Liver (tissue), 9 donors: ENCODE results near the gene MGAT3. TPM values are rescaled to one million over a fixed set of nuclear protein-coding genes. Genes with fewer than 3 reads are reported as not detected.

Experiments
- DNase-seq: peaks from one replicate; pipeline ENCODE4 v3.0.0-alpha.2; 2017; ENCODE audit warnings: low spot score
- H3K27ac ChIP-seq, 2 donors: one replicate each; pipeline ENCODE4 v1.7.0; 2013; ENCODE audit warnings: inconsistent platforms in 2 of 2, low read length in 2 of 2, control low read depth in 1 of 2, low read depth in 1 of 2, mild to moderate bottlenecking in 1 of 2
- H3K27me3 ChIP-seq, 4 donors: one replicate each; pipeline versions ENCODE4 v1.6.1 to v1.7.0; 2013; ENCODE audit warnings: low read length in 3 of 4, inconsistent platforms in 1 of 4, mild to moderate bottlenecking in 1 of 4, moderate library complexity in 1 of 4; ENCODE audit not compliant: control insufficient read depth in 4 of 4, insufficient read depth in 4 of 4
- H3K36me3 ChIP-seq, 4 donors: one replicate each; pipeline versions ENCODE4 v1.6.1 to v1.7.0; 2013; ENCODE audit warnings: low read length in 3 of 4, mild to moderate bottlenecking in 3 of 4, low read depth in 1 of 4, moderate library complexity in 1 of 4; ENCODE audit not compliant: control insufficient read depth in 4 of 4, insufficient read depth in 3 of 4
- H3K4me1 ChIP-seq, 4 donors: one replicate each; pipeline versions ENCODE4 v1.6.1 to v1.7.0; 2013; ENCODE audit warnings: low read length in 3 of 4, mild to moderate bottlenecking in 3 of 4, moderate library complexity in 1 of 4; ENCODE audit not compliant: control insufficient read depth in 4 of 4, insufficient read depth in 4 of 4
- H3K4me3 ChIP-seq, 3 donors: one replicate each; pipeline versions ENCODE4 v1.6.1 to v1.7.0; 2013; ENCODE audit warnings: low read length in 3 of 3, control low read depth in 1 of 3, low read depth in 1 of 3, mild to moderate bottlenecking in 1 of 3
- H3K9ac ChIP-seq, 2 donors: one replicate each; pipeline ENCODE4 v1.7.0; 2013; ENCODE audit warnings: low read length in 2 of 2, mild to moderate bottlenecking in 2 of 2, moderate library complexity in 2 of 2, control low read depth in 1 of 2, low read depth in 1 of 2
- H3K9me3 ChIP-seq, 4 donors: one replicate each; pipeline versions ENCODE4 v1.6.1 to v1.7.0; 2013; ENCODE audit warnings: low read length in 3 of 4; ENCODE audit not compliant: control insufficient read depth in 4 of 4
- ATF3 ChIP-seq: IDR thresholded peaks from 2 replicates; pipeline ENCODE4 v1.6.1; 2016; ENCODE audit warnings: antibody characterized with exemption
- CTCF ChIP-seq: fragments of 150-350 bp; IDR thresholded peaks from 2 replicates; pipeline ENCODE4 v1.5.1; 2017; ENCODE audit warnings: improper control_type of control experiment, low read depth, low read length; ENCODE audit not compliant: missing input control
- EGR1 ChIP-seq, 2 donors: IDR thresholded peaks; 2 replicates each; pipeline ENCODE4 v1.6.1; 2016 to 2018; ENCODE audit warnings: antibody characterized with exemption in 2 of 2, low read depth in 2 of 2
- FOXA1 ChIP-seq: IDR thresholded peaks from 2 replicates; pipeline ENCODE4 v1.6.1; 2016; ENCODE audit warnings: antibody characterized with exemption
- FOXA2 ChIP-seq: IDR thresholded peaks from 2 replicates; pipeline ENCODE4 v1.6.1; 2016; ENCODE audit warnings: antibody characterized with exemption
- GABPA ChIP-seq, 2 donors: IDR thresholded peaks in 1 of 2; conservative IDR thresholded peaks in 1 of 2; 2 replicates each; pipeline ENCODE4 v1.6.1; 2016; ENCODE audit warnings: antibody characterized with exemption in 2 of 2, mild to moderate bottlenecking in 1 of 2, moderate library complexity in 1 of 2
- HNF4G ChIP-seq: IDR thresholded peaks from 2 replicates; pipeline ENCODE4 v1.6.1; 2016; ENCODE audit warnings: antibody characterized with exemption
- JUND ChIP-seq, 2 donors: IDR thresholded peaks; 2 replicates each; pipeline ENCODE4 v1.6.1; 2016; ENCODE audit warnings: antibody characterized with exemption in 2 of 2
- NR2F2 ChIP-seq: IDR thresholded peaks from 2 replicates; pipeline ENCODE4 v1.6.1; 2016; ENCODE audit warnings: antibody characterized with exemption
- RAD21 ChIP-seq, 2 donors: IDR thresholded peaks; 2 replicates each; pipeline ENCODE4 v1.6.1; 2016; ENCODE audit warnings: antibody characterized with exemption in 2 of 2, mild to moderate bottlenecking in 2 of 2
- RXRA ChIP-seq, 2 donors: IDR thresholded peaks; 2 replicates each; pipeline ENCODE4 v1.6.1; 2017 to 2018; ENCODE audit warnings: antibody characterized with exemption in 2 of 2, mild to moderate bottlenecking in 1 of 2
- TAF1 ChIP-seq: conservative IDR thresholded peaks from 2 replicates; pipeline ENCODE4 v1.6.1; 2016; ENCODE audit warnings: antibody characterized with exemption, mild to moderate bottlenecking
- YY1 ChIP-seq: IDR thresholded peaks from 2 replicates; pipeline ENCODE4 v1.6.1; 2016; ENCODE audit warnings: antibody characterized with exemption, mild to moderate bottlenecking
- whole genome bisulfite sequencing: extraction: QIAGEN DNeasy Blood & Tissue Kit; methylation state at CpG from one replicate; pipeline ENCODE4 v1.1.7; 2013; 5-methylcytosine and 5-hydroxymethylcytosine counted together
- polyA plus RNA-seq, 2 donors: library from polyadenylated mRNA; stranded (reverse) in 1 of 2; unstranded in 1 of 2; fragments of 200-250 nt in 1 of 2; fragments of >200 nt in 1 of 2; fragmentation: Nextera tagmentation in 1 of 2; extraction: Ambion mirVana in 1 of 2; gene quantifications; one replicate each; pipeline versions ENCODE4 v1.2.1 to v1.2.3, GENCODE V29; 2013 to 2015
- total RNA-seq, 2 donors: library from RNA; depleted of rRNA; stranded (reverse); fragments of >200 nt; gene quantifications; one replicate each; pipeline ENCODE4 v1.2.3, GENCODE V29; 2014
- TF ChIP-seq, protein P1 (sequence below): IDR thresholded peaks from 2 replicates; pipeline ENCODE4 v1.6.1; 2016; ENCODE audit warnings: antibody characterized with exemption
- TF ChIP-seq, protein P2 (sequence below): IDR thresholded peaks from 2 replicates; pipeline ENCODE4 v1.6.1; 2016; ENCODE audit warnings: antibody characterized with exemption
- TF ChIP-seq, protein P3 (sequence below): IDR thresholded peaks from 2 replicates; pipeline ENCODE4 v1.6.1; 2016; ENCODE audit warnings: antibody characterized with exemption, mild to moderate bottlenecking
- donor health status: healthy.
- donor health status: healthy.
- donor health status: healthy.
- donor health status: healthy.
- donor health status: healthy.

Gene MGAT3
- total and polyA plus RNA-seq, 4 donors = 0.03 to 7.6 (median 0.10) TPM

- H3K4me1 ChIP-seq = peaks cover 5 to 6% (median 6%) of the 10 kb centered on the region in 4 donors
- no peaks in the 10 kb centered on the region for H3K36me3 ChIP-seq
- TF ChIP-seq YY1 (no peak), CTCF (peak; percentile 77), RAD21 (IDR thresholded peaks at IDR 0.05) (peak; percentile 71 to 81), FOXA1 (no peak)
- TF ChIP-seq, protein P1, sequence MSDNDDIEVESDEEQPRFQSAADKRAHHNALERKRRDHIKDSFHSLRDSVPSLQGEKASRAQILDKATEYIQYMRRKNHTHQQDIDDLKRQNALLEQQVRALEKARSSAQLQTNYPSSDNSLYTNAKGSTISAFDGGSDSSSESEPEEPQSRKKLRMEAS = no peak
- peak overlapping the region in 1 of 2 donors; percentile 5 for H3K9ac ChIP-seq
- H3K27me3 ChIP-seq = no peaks in the 10 kb centered on the region
- no peak overlapping the region for H3K4me3 ChIP-seq
- 45% methylated on average over 13 of the region's 13 CpGs for WGBS
- peak; percentile 74 for DNase-seq
- H3K9me3 ChIP-seq = no peaks in the 10 kb centered on the region
- no peak overlapping the region for H3K27ac ChIP-seq
These were observed 39.5 kb downstream of the MGAT3 start for GRCh38 chr22:39496131-39496838.

- H3K4me1 ChIP-seq = peaks cover 10 to 12% (median 11%) of the 10 kb centered on the region in 4 donors
- H3K27ac ChIP-seq = no peak overlapping the region
- TF ChIP-seq FOXA1 (no peak), ATF3 (no peak), FOXA2 (no peak), TAF1 (no peak), CTCF (no peak), RXRA (IDR thresholded peaks at IDR 0.05) (no peak), GABPA (IDR thresholded peaks at IDR 0.05 in 1 of 2, conservative IDR thresholded peaks at IDR 0.05 in 1 of 2) (no peak), HNF4G (no peak), JUND (IDR thresholded peaks at IDR 0.05) (no peak), NR2F2 (no peak), EGR1 (IDR thresholded peaks at IDR 0.05; ENCODE audit: low read depth in 2 of 2) (no peak), RAD21 (IDR thresholded peaks at IDR 0.05) (no peak)
- TF ChIP-seq, protein P2, sequence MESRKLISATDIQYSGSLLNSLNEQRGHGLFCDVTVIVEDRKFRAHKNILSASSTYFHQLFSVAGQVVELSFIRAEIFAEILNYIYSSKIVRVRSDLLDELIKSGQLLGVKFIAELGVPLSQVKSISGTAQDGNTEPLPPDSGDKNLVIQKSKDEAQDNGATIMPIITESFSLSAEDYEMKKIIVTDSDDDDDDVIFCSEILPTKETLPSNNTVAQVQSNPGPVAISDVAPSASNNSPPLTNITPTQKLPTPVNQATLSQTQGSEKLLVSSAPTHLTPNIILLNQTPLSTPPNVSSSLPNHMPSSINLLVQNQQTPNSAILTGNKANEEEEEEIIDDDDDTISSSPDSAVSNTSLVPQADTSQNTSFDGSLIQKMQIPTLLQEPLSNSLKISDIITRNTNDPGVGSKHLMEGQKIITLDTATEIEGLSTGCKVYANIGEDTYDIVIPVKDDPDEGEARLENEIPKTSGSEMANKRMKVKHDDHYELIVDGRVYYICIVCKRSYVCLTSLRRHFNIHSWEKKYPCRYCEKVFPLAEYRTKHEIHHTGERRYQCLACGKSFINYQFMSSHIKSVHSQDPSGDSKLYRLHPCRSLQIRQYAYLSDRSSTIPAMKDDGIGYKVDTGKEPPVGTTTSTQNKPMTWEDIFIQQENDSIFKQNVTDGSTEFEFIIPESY = no peak
- TF ChIP-seq, protein P1 = no peak
- TF ChIP-seq, protein P3, sequence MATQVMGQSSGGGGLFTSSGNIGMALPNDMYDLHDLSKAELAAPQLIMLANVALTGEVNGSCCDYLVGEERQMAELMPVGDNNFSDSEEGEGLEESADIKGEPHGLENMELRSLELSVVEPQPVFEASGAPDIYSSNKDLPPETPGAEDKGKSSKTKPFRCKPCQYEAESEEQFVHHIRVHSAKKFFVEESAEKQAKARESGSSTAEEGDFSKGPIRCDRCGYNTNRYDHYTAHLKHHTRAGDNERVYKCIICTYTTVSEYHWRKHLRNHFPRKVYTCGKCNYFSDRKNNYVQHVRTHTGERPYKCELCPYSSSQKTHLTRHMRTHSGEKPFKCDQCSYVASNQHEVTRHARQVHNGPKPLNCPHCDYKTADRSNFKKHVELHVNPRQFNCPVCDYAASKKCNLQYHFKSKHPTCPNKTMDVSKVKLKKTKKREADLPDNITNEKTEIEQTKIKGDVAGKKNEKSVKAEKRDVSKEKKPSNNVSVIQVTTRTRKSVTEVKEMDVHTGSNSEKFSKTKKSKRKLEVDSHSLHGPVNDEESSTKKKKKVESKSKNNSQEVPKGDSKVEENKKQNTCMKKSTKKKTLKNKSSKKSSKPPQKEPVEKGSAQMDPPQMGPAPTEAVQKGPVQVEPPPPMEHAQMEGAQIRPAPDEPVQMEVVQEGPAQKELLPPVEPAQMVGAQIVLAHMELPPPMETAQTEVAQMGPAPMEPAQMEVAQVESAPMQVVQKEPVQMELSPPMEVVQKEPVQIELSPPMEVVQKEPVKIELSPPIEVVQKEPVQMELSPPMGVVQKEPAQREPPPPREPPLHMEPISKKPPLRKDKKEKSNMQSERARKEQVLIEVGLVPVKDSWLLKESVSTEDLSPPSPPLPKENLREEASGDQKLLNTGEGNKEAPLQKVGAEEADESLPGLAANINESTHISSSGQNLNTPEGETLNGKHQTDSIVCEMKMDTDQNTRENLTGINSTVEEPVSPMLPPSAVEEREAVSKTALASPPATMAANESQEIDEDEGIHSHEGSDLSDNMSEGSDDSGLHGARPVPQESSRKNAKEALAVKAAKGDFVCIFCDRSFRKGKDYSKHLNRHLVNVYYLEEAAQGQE = no peak
- DNase-seq = no peak
- no peaks in the 10 kb centered on the region for H3K9me3 ChIP-seq
- H3K27me3 ChIP-seq = no peaks in the 10 kb centered on the region
- H3K4me3 ChIP-seq = no peak overlapping the region
- H3K36me3 ChIP-seq = no peaks in the 10 kb centered on the region
- no peak overlapping the region for H3K9ac ChIP-seq
- 89% methylated on average over 8 of the region's 8 CpGs for WGBS
These were observed 40.6 kb downstream of the MGAT3 start for GRCh38 chr22:39497429-39497828.
